ENCODE data around the gene TUBB1.

TUBB1 gene

GRCh38 chr20:59006167-59006863, 12.9 kb upstream of the TUBB1 start:
- Histone ChIP-seq H3K4me2 (ENCODE audit: insufficient read depth, low read length) (no peak overlapping the region), H3K27ac (ENCODE audit: low read length) (no peak overlapping the region), H3K79me2 (ENCODE audit: insufficient read depth, low read length) (no peaks in the 10 kb centered on the region), H3K4me1 (ENCODE audit: insufficient read depth, low read length) (peaks cover 15% of the 10 kb centered on the region), H2AFZ (ENCODE audit: low read depth, low read length) (no peak overlapping the region), H3K36me3 (ENCODE audit: insufficient read depth, low read length) (no peaks in the 10 kb centered on the region), H3K9ac (ENCODE audit: low read depth, low read length) (no peak overlapping the region), H3K27me3 (ENCODE audit: insufficient read depth, low read length, poor library complexity) (no peaks in the 10 kb centered on the region), H3K4me3 (ENCODE audit: low read depth in 1 of 2, low read length in 2 of 2) (no peak overlapping the region), H4K20me1 (ENCODE audit: insufficient read depth, low read length) (peaks cover 18% of the 10 kb centered on the region), H3K9me3 (ENCODE audit: insufficient read depth, low read length, severe bottlenecking) (no peaks in the 10 kb centered on the region)
- TF ChIP-seq CTCF (IDR thresholded peaks at IDR 0.05; ENCODE audit: borderline replicate concordance, extremely low read depth, low read length, poor library complexity, severe bottlenecking) (no peak), EZH2 (IDR thresholded peaks at IDR 0.05; ENCODE audit: borderline replicate concordance, low read depth, low read length, severe bottlenecking) (no peak)
- DNase-seq (no peak), ATAC-seq (ENCODE audit: insufficient read depth, low read depth) (no peak)

- Histone ChIP-seq H3K9ac (ENCODE audit: low read depth, low read length) (no peak within 1 kb of the TSS), H3K79me2 (ENCODE audit: insufficient read depth, low read length) (no peaks in the 10 kb centered on the region), H3K4me1 (ENCODE audit: insufficient read depth, low read length) (peaks cover 15% of the 10 kb centered on the region), H3K4me2 (ENCODE audit: insufficient read depth, low read length) (no peak within 1 kb of the TSS), H2AFZ (ENCODE audit: low read depth, low read length) (no peak within 1 kb of the TSS), H3K4me3 (ENCODE audit: low read depth in 1 of 2, low read length in 2 of 2) (no peak within 1 kb of the TSS), H3K27me3 (ENCODE audit: insufficient read depth, low read length, poor library complexity) (no peaks in the 10 kb centered on the region), H3K27ac (ENCODE audit: low read length) (no peak within 1 kb of the TSS), H3K36me3 (ENCODE audit: insufficient read depth, low read length) (no peaks in the 10 kb centered on the region), H3K9me3 (ENCODE audit: insufficient read depth, low read length, severe bottlenecking) (no peaks in the 10 kb centered on the region), H4K20me1 (ENCODE audit: insufficient read depth, low read length) (peaks cover 13% of the 10 kb centered on the region)
- TF ChIP-seq CTCF (IDR thresholded peaks at IDR 0.05; ENCODE audit: borderline replicate concordance, extremely low read depth, low read length, poor library complexity, severe bottlenecking) (no peak), EZH2 (IDR thresholded peaks at IDR 0.05; ENCODE audit: borderline replicate concordance, low read depth, low read length, severe bottlenecking) (no peak)
- no peak for DNase-seq
- no peak for ATAC-seq (ENCODE audit: insufficient read depth, low read depth)
These were observed 12.2 kb upstream of the TUBB1 start, which contains the start of gene CTSZ for GRCh38 chr20:59006864-59007664. TSS of gene CTSZ (minus strand) at chr20:59007254. CDS start at chr20:59007128, 126 bp downstream.

- no peak for TF ChIP-seq EZH2 (IDR thresholded peaks at IDR 0.05; ENCODE audit: borderline replicate concordance, low read depth, low read length, severe bottlenecking)
- no peak for TF ChIP-seq CTCF (IDR thresholded peaks at IDR 0.05; ENCODE audit: borderline replicate concordance, extremely low read depth, low read length, poor library complexity, severe bottlenecking)
- ATAC-seq (ENCODE audit: insufficient read depth, low read depth) (no peak), DNase-seq (no peak)
- Histone ChIP-seq H3K9me3 (ENCODE audit: insufficient read depth, low read length, severe bottlenecking) (no peaks in the 10 kb centered on the region), H3K4me1 (ENCODE audit: insufficient read depth, low read length) (peaks cover 15% of the 10 kb centered on the region), H2AFZ (ENCODE audit: low read depth, low read length) (no peak overlapping the region), H3K27me3 (ENCODE audit: insufficient read depth, low read length, poor library complexity) (no peaks in the 10 kb centered on the region), H3K4me3 (ENCODE audit: low read depth in 1 of 2, low read length in 2 of 2) (no peak overlapping the region), H3K36me3 (ENCODE audit: insufficient read depth, low read length) (no peaks in the 10 kb centered on the region), H3K4me2 (ENCODE audit: insufficient read depth, low read length) (no peak overlapping the region), H3K27ac (ENCODE audit: low read length) (no peak overlapping the region), H4K20me1 (ENCODE audit: insufficient read depth, low read length) (peaks cover 13% of the 10 kb centered on the region; the same call in 1 of the 2 replicates), H3K9ac (ENCODE audit: low read depth, low read length) (no peak overlapping the region), H3K79me2 (ENCODE audit: insufficient read depth, low read length) (no peaks in the 10 kb centered on the region)
These were observed 11.3 kb upstream of the TUBB1 start for GRCh38 chr20:59007665-59008511.

Measured in DND-41 (cell line).